Hypothalamus (tissue), 51 donors: Measurements from ENCODE around the gene CLCN3.
"Not testable (repeated sequence)": the region's sequence is repeated elsewhere in the genome, so short reads cannot be mapped to it uniquely, and the experiment has no call there.

Source experiments
- DNase-seq, 51 donors: peaks; one replicate each; lab custom pipeline; 2025; lab: John Stamatoyannopoulos, UW

Gene CLCN3

DNA sequence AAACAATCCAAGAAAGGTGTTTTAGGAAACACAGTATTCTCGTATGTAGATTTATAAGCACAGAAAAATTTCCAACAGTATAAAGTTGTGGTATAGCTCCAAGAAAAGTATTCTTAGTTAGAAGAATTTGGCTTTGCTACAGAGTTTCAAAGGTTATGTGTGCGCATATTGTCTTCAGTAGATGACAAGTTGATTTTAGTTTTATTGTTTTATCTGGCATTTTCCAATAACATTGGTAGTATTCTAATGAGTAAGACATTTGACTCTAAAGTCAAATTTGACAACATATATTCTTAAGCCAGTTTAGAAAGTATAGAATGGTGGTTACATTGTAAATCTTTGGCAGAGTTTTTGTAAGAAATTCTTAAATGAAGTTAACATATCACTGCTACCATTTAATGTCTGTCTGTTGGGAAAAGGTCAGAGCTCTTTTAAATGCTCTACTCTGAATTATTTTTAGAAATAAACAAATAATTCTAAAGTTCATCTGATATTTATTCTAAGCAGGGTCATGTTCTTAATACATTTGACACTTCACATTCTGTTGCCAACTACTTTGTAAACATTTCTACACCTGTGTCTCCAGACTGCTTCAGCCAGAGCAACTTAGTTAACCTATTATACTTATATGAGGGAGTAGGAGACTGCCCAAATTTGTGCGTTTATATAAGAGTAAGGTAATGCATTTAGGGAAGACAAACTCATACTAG is 30.0 kb downstream of the CLCN3 start:
- no peak for DNase-seq

- DNase-seq: no peak
Observed at GRCh38 chr4:169652535-169652934, 32.2 kb downstream of the CLCN3 start.

DNA sequence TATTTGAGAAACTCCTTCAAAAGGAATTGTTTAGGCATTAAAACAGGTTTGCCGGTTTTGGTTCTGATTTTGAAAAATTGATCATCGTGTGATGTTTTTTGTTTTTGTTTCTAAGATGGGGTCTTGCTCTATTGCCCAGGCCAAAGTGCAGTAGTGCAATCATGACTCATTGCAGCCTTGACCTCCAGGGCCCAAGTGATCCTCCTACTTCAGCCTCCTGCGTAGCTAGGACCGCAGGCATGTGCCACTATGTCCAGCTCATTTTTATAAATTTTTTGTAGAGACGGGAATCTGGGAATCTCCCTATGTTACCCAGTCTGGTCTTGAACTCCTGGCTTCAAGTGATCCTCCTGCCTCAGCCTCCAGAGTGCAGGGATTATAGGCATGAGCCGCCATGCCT is 35.0 kb downstream of the CLCN3 start:
- DNase-seq: no peak

DNA sequence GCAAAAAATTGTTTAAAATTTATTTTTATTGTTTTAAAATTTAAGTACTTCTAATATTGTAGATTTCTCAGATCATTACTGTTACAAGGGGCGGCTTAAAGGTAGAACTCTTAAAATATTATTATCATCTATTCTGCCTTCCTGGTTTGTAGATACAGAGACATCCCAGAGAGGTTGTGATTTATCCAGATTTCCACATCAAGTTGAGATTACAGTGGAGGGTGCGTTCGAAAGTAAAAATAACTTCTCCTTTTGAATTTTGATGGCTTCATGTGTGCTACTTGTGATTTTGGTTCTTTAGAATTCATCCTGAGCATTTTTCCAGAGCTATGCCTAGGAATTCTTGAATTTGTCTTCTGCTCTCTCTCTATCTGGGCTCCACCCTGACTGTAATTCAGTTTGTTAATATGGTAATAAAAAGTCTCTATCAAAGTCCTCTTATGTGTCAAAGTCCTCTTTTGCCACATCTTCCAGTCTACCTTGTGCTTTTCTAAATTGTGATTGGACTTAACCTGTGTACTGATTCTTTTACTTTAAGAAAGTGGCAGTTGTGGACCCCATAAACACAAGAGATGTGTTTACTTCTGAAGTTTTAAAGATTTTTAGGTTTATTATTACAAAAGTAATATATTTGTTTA is 37.2 kb downstream of the CLCN3 start:
- DNase-seq: no peak

GRCh38 chr4:169658196-169658595 is 37.8 kb downstream of the CLCN3 start:
- DNase-seq: no peak

- DNase-seq: peak in 1 of 51 donors; percentile 54
Observed at GRCh38 chr4:169658975-169659715, 38.8 kb downstream of the CLCN3 start.

GRCh38 chr4:169659716-169660670 is 39.6 kb downstream of the CLCN3 start:
- DNase-seq: peak in 42 of 51 donors; percentile 4 to 88 (median 31)

GRCh38 chr4:169660929-169661328 is 40.6 kb downstream of the CLCN3 start:
- DNase-seq: no peak

GRCh38 chr4:169661761-169662160 is 41.4 kb downstream of the CLCN3 start:
- DNase-seq: no peak

DNA sequence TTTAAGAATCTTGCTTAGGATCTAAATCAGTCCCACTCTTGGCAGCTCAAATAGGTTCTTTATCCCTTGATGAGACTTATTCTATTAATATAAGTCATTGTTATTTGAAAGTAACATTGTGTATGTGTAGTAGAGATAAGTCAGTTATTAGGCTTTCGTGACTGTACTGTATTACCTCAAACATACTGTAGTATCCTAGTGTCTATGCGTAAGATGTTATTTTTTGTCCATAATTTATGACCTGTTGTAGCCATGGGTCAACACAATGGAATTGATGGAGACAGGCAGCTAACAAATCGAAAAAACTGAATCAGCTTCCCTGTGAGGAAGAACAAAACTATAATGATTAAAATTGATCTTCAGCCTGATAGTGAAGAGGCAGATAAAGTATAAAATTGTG is 41.8 kb downstream of the CLCN3 start:
- no peak for DNase-seq

DNA sequence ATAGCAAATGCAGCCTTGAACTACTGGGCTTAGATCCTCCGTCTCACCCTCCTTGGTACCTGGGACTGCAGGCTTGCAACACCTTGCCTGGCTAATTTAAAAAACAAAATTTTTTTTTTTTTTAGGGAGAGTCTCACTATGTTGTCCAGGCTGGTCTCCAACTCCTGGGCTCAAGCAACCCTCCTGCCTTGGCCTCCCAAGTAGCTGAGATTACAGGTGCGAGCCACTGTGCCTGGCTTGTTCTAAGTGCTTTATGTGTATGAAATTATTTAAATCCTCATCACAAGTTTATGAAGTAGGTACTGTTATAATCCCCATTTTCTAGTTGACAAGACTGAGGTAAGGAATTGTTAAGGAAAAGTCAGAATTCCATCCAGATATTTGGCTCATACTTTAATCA is 43.0 kb downstream of the CLCN3 start:
- no peak for DNase-seq

GRCh38 chr4:169663831-169664230 is 43.5 kb downstream of the CLCN3 start:
- DNase-seq: no peak

DNA sequence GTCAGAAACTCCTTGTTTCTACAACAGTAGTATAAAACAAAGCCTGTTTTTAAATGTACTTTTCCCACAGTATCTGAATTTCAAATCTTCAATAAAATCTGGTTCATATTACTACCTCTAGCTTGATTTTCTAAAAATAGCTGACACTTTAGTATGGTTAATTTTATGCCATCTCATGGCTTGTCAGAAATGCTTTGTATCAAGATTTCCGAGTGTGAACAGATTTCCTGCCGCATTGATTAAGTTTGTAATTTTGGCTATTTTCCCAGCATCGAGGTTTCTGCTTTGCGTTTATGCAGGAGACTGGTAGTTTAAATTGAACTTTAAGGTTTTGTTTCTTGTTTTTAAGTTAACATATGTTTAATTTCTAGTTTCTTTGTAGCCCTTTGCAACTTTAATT is 44.2 kb downstream of the CLCN3 start:
- DNase-seq: no peak

DNA sequence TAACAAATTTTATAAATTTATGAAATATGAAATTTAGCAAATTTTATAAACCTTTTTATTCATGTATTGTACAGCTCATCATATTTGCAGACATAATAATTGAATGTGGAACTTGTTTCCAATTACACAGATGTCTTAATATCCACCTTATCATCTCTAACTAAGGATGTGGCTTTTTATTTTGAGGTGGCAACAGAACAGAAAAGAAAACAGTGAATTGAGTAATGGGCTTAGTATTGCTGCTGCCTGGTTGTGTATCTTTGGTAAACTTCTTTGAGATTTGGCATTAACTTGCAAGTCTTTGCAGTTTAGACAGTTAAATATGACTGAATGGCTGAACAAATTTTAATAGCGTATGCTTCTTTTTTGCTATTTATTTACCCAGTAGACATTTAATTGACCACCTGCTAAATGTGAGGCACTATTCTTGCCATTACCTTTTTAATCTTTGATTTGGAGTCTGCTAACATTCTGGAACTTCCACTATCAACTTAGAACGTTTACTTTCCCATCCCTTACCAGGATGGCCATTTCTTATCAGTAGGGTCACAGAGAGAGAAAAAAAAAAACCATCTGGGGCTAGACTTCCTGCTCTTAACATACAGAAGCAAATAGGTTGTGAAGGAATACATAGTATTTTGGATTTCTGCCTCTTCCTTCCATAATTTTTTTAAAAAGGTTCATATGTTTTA is 44.8 kb downstream of the CLCN3 start:
- DNase-seq: no peak

DNA sequence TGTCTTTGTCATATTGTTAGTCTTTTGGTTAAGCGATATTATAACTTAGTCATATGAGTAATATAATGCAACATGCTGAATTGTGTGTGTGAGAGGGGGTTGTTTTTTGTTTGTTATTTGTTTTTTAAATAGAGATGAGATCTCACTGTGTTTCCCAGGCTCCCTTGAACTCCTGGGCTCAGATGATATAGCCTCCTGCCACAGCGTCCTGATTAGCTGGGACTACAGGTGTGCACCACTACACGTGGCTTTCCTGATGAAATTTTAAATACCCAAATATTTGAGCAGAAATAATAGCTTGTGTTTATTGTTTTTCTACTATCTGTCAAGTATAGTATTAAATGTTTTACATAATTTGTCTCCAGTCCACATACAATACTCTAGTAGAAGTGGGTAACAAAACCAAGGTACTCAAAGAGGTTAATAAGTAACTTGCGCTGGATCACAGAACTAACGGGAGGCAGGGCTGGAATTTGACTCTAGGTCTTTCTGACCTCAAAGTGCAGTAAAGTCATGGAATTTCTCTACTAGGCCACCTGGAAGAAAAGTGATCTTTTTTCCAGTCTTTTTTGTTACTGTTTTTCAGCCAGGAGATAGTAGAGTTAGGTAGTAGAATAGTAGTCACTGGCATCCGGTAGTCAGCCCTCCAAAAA is 47.8 kb downstream of the CLCN3 start:
- no peak for DNase-seq

DNA sequence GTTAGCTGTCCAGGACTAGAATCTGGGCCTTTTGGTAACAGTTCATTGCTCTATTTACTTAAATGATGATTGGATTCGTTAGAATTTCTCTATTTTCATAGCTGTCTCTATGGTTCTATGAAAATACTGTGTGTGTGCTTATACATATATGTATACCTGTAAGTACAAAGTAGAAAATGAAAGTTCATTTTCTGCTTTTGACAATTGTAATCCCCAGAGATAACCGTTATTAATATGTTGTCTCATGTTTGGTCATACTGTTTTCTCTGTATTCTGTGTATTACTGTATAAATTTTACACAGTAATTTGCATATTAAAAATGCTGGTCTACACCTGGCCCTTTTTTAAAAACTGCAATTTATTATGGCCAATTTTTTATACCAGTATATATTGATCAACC is 55.4 kb downstream of the CLCN3 start:
- DNase-seq: no peak

DNA sequence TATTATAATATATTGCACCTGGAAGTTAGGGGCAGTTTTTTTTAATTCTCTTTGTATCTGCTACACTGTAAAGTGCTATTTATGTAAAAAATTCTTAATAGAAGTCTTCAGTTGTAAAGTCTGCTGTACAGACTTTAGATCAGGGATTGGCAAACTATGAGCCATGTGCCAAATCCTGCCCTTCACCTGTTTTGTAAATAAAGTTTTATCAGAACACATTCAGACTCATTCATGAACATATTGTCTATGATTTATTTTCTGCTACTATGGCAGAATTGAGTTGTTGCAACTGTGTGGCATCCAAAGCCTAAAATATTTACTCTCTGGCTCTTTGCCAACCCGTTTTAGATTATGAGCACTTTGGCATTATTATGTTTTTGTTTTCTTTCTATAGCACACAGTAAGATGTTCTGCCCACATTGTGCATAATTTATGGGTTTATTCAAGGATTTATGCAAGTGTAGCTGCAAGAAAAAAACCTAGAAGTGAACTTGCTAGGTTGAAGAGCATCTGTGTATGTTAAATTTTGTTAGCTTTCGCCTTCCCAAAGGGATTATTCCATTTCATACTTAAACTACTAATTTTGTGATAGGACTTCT is 56.9 kb downstream of the CLCN3 start:
- no peak for DNase-seq

DNA sequence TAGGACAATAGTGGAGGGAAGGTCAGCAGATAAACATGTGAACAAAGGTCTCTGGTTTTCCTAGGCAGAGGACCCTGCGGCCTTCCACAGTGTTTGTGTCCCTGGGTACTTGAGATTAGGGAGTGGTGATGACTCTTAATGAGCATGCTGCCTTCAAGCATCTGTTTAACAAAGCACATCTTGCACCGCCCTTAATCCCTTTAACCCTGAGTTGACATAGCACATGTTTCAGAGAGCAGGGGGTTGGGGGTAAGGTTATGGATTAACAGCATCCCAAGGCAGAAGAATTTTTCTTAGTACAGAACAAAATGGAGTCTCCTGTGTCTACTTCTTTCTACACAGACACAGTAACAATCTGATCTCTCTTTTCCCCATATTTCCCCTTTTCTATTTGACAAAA is 58.1 kb downstream of the CLCN3 start:
- not testable (repeated sequence) for DNase-seq

GRCh38 chr4:169678951-169679591 is 58.7 kb downstream of the CLCN3 start:
- DNase-seq: not testable (repeated sequence)
